HG03354 (cell line): ENCODE results near the gene MRLN.
A peak's percentile ranks its signal among the peaks of the same experiment; 100 is the strongest.

Experiments used
- ATAC-seq: cut with Tn5 transposase; IDR thresholded peaks from one replicate; pipeline ENCODE4 v1.9.1; 2021; ENCODE audit warnings: mild to moderate bottlenecking; ENCODE audit not compliant: unreplicated experiment, poor library complexity, severe bottlenecking

MRLN gene

GRCh38 chr10:59709395-59710125, 43.7 kb downstream of the MRLN start, which contains the start of gene SLC16A9:
TSS of gene SLC16A9 (minus strand) at chr10:59709850. CDS start at chr10:59684291, 25,559 bp downstream.
- peak; percentile 91 for ATAC-seq

GRCh38 chr10:59708816-59709394, 44.4 kb downstream of the MRLN start:
- peak; percentile 30 for ATAC-seq

GRCh38 chr10:59706851-59707797, 46.1 kb downstream of the MRLN start:
- ATAC-seq, result no peak

GRCh38 chr10:59705931-59706330, 47.3 kb downstream of the MRLN start:
- ATAC-seq, result no peak

GRCh38 chr10:59704630-59705029, 48.6 kb downstream of the MRLN start:
- no peak for ATAC-seq

- ATAC-seq, result no peak
These were observed 50.9 kb downstream of the MRLN start for GRCh38 chr10:59702347-59702746.

GRCh38 chr10:59700709-59701108, 52.5 kb downstream of the MRLN start:
- no peak for ATAC-seq

- ATAC-seq, result no peak
These were observed 54.9 kb downstream of the MRLN start for GRCh38 chr10:59698326-59698725.

GRCh38 chr10:59695637-59696036, 57.6 kb downstream of the MRLN start:
- no peak for ATAC-seq

- ATAC-seq, result no peak
These were observed 58.3 kb downstream of the MRLN start for GRCh38 chr10:59694936-59695335.

GRCh38 chr10:59692113-59692512, 61.1 kb downstream of the MRLN start:
- no peak for ATAC-seq

- ATAC-seq, result peak; percentile 61
These were observed 64.3 kb downstream of the MRLN start for GRCh38 chr10:59688921-59689351.

GRCh38 chr10:59687657-59688056, 65.6 kb downstream of the MRLN start:
- ATAC-seq, result no peak
